GM12878 (cell line): ENCODE measurements around the gene THSD4. TPM values are rescaled to one million over a fixed set of nuclear protein-coding genes. Genes with fewer than 3 reads are reported as not detected.

Experiments used
- ATAC-seq: fragments of 200-7000 bp; cut with Tn5 transposase; 3 replicates; pipeline ENCODE4 v1.9.1; 2020; ENCODE audit warnings: mild to moderate bottlenecking, moderate library complexity
- BruUV-seq: library from RNA; stranded (reverse); fragments of 400-500 nt; replicated peaks from 2 replicates; lab custom pipeline; 2021; lab: Mats Ljungman, UMichigan
- CTCF ChIA-PET: fragments of 300-600 bp; sonication (Branson Sonifier 250); formaldehyde crosslinking; extraction: SDS; loops from one replicate; lab custom pipeline; 2021; ENCODE audit warnings: inconsistent platforms; lab: Yijun Ruan, JAX
- POLR2A ChIA-PET: fragments of 350-600 bp; formaldehyde crosslinking; extraction: SDS; loops from one replicate; lab custom pipeline; 2021; ENCODE audit warnings: inconsistent platforms; lab: Charles Lee
- RAD21 ChIA-PET: fragments of 300-600 bp; sonication (Branson Sonifier 250); formaldehyde crosslinking; loops from one replicate; lab custom pipeline; 2023; ENCODE audit warnings: antibody characterized with exemption; ENCODE audit not compliant: unreplicated experiment; lab: Charles Lee
- SMC1A ChIA-PET: fragments of 300-600 bp; sonication (Branson Sonifier 250); formaldehyde crosslinking; loops from one replicate; lab custom pipeline; 2023; ENCODE audit not compliant: unreplicated experiment, uncharacterized antibody; lab: Charles Lee
- DNase-seq: peaks from one replicate; pipeline ENCODE4 v3.0.0-alpha.2; 2011; ENCODE audit warnings: low read depth, low spot score
- FAIRE-seq: peaks from 3 replicates; lab custom pipeline; 2011; peaks lifted over from hg19 to GRCh38; lab: Jason Lieb, UNC
- H2AFZ ChIP-seq: 2 replicates; pipeline ENCODE4 v1.6.0; 2011; ENCODE audit warnings: low read depth, low read length, control low read depth; ENCODE audit not compliant: control insufficient read depth
- H3K27ac ChIP-seq: 2 replicates; pipeline ENCODE4 v1.5.1; 2011; ENCODE audit warnings: control low read depth; ENCODE audit not compliant: control insufficient read depth, insufficient read depth
- H3K27me3 ChIP-seq, 2 experiments: replicated peaks in 1 of 2; 2 replicates each; pipeline versions ENCODE4 v1.6.0 to v1.6.1; 2011; ENCODE audit warnings: low read length in 1 of 2; ENCODE audit not compliant: control insufficient read depth in 2 of 2, insufficient read depth in 2 of 2
- H3K36me3 ChIP-seq, 2 experiments: 2 replicates each; pipeline ENCODE4 v1.5.1; 2011; ENCODE audit warnings: low read length in 1 of 2; ENCODE audit not compliant: control insufficient read depth in 2 of 2, insufficient read depth in 2 of 2
- H3K4me1 ChIP-seq: 2 replicates; pipeline ENCODE4 v1.6.1; 2011; ENCODE audit warnings: mild to moderate bottlenecking, low read length, moderate library complexity, mixed read lengths; ENCODE audit not compliant: control insufficient read depth, insufficient read depth
- H3K4me2 ChIP-seq: 2 replicates; pipeline ENCODE4 v1.6.0; 2011; ENCODE audit warnings: control low read depth; ENCODE audit not compliant: control insufficient read depth, insufficient read depth
- H3K4me3 ChIP-seq: fragments of 200-600 bp; sonication (generic); 2 replicates; pipeline ENCODE4 v1.5.1; 2016
- H3K79me2 ChIP-seq: 2 replicates; pipeline ENCODE4 v1.6.0; 2011; ENCODE audit warnings: low read length; ENCODE audit not compliant: control insufficient read depth, insufficient read depth
- H3K9ac ChIP-seq: 2 replicates; pipeline ENCODE4 v1.8.0; 2011; ENCODE audit warnings: low read length, control low read depth, mixed read lengths; ENCODE audit not compliant: control insufficient read depth, insufficient read depth
- H3K9me3 ChIP-seq: replicated peaks from 3 replicates; pipeline ENCODE4 v1.5.1; 2011; ENCODE audit warnings: mild to moderate bottlenecking, low read length; ENCODE audit not compliant: control insufficient read depth, insufficient read depth
- H4K20me1 ChIP-seq: 2 replicates; pipeline ENCODE4 v1.6.0; 2011; ENCODE audit not compliant: control insufficient read depth, insufficient read depth
- ASH2L ChIP-seq: fragments of 300-600, 200-600 bp; sonication (generic); IDR thresholded peaks from 2 replicates; pipeline ENCODE4 v1.6.1; 2017; ENCODE audit warnings: low read depth, mild to moderate bottlenecking, borderline replicate concordance
- ATF3 ChIP-seq: IDR thresholded peaks from 2 replicates; pipeline ENCODE4 v1.6.1; 2011; ENCODE audit warnings: low read depth, mild to moderate bottlenecking, low read length, moderate library complexity, borderline replicate concordance; ENCODE audit errors: extremely low read depth
- E2F4 ChIP-seq: IDR thresholded peaks from 2 replicates; pipeline ENCODE4 v1.6.1; 2012; ENCODE audit warnings: low read depth, low read length, improper control_type of control experiment
- EZH2 ChIP-seq: IDR thresholded peaks from 2 replicates; pipeline ENCODE4 v1.6.1; 2012; ENCODE audit warnings: low read depth, mild to moderate bottlenecking, control low read depth, inconsistent platforms, low read length, borderline replicate concordance; ENCODE audit not compliant: control insufficient read depth
- IKZF2 ChIP-seq, 2 experiments: fragments of 450-650 bp; IDR thresholded peaks; 2 replicates each; pipeline ENCODE4 v1.6.1; 2017; ENCODE audit warnings: mild to moderate bottlenecking in 2 of 2, moderate library complexity in 2 of 2
- JUND ChIP-seq: IDR thresholded peaks from 2 replicates; pipeline ENCODE4 v1.6.1; 2012; ENCODE audit warnings: low read depth, mild to moderate bottlenecking, low read length, improper control_type of control experiment, moderate library complexity
- PAX8 ChIP-seq: fragments of 450-650 bp; IDR thresholded peaks from 2 replicates; pipeline ENCODE4 v1.6.1; 2017; ENCODE audit warnings: mild to moderate bottlenecking, moderate library complexity
- SIN3A ChIP-seq: IDR thresholded peaks from 2 replicates; pipeline ENCODE4 v1.6.1; 2012; ENCODE audit warnings: low read depth, low read length, improper control_type of control experiment
- SIX5 ChIP-seq: IDR thresholded peaks from 2 replicates; pipeline ENCODE4 v1.6.1; 2011; ENCODE audit warnings: mild to moderate bottlenecking, low read depth, low read length, moderate library complexity; ENCODE audit not compliant: severe bottlenecking
- STAT3 ChIP-seq: IDR thresholded peaks from 2 replicates; pipeline ENCODE4 v1.6.1; 2011; ENCODE audit warnings: low read depth, low read length, improper control_type of control experiment
- TCF3 ChIP-seq: IDR thresholded peaks from 2 replicates; pipeline ENCODE4 v1.6.1; 2012; ENCODE audit warnings: low read depth, mild to moderate bottlenecking, low read length, borderline replicate concordance; ENCODE audit not compliant: insufficient read depth
- ZNF217 ChIP-seq: fragments of 450-650 bp; IDR thresholded peaks from 2 replicates; pipeline ENCODE4 v1.6.1; 2017; ENCODE audit warnings: antibody characterized with exemption, mild to moderate bottlenecking
- ZSCAN29 ChIP-seq: fragments of 450-650 bp; IDR thresholded peaks from 2 replicates; pipeline ENCODE4 v1.6.1; 2017; ENCODE audit warnings: mild to moderate bottlenecking, moderate library complexity
- WGBS: methylation state at CpG from one replicate; pipeline ENCODE4 v1.1.6; 2016; ENCODE audit warnings: low lambda C conversion rate; ENCODE audit not compliant: insufficient replicate concordance, insufficient coverage; ENCODE audit errors: missing lambda C conversion rate; 5-methylcytosine and 5-hydroxymethylcytosine counted together
- in situ Hi-C: fragments of 300-500 bp; cut with MboI; formaldehyde crosslinking; loops from 9 replicates; pipeline ENCODE4 v1.14.3; 2018; ENCODE audit warnings: mixed read lengths
- intact Hi-C: fragments of 100-400 bp; cut with micrococcal nuclease; formaldehyde crosslinking; loops from one replicate; pipeline ENCODE4 v1.14.2; 2022; ENCODE audit not compliant: unreplicated experiment
- polyA plus RNA-seq, 11 experiments: library from polyadenylated mRNA; depleted of rRNA in 4 of 11; unstranded in 6 of 11; stranded (reverse) in 5 of 11; fragments of >200 nt; fragmentation: Nextera tagmentation in 4 of 11; fragmentation: Illumina TruSeq in 1 of 11; extraction: Ambion mirVana in 4 of 11; extraction: Trizol in 1 of 11; gene quantifications; 1 replicate in 1 of 11; 2 replicates in 10 of 11; pipeline versions ENCODE4 v1.2.1 to v1.2.3, GENCODE V29; 2011 to 2016; ENCODE audit warnings: inconsistent platforms in 2 of 11, missing spikeins in 2 of 11, low read depth in 1 of 11
- total RNA-seq, 4 experiments: library from RNA; depleted of rRNA in 3 of 4; stranded (reverse); fragments of >200 nt in 3 of 4; fragmentation: Illumina TruSeq in 1 of 4; extraction: Trizol in 1 of 4; gene quantifications; 2 replicates each; pipeline versions ENCODE4 v1.2.1 to v1.2.3, GENCODE V29; 2013 to 2021
- TF ChIP-seq, protein P1 (sequence below): fragments of 450-650 bp; IDR thresholded peaks from 2 replicates; pipeline ENCODE4 v1.6.1; 2017; ENCODE audit warnings: mild to moderate bottlenecking, moderate library complexity

The THSD4 gene
- total and polyA plus RNA-seq, 10 of the 15 experiments (the other 5 are each of a cell fraction or from before 2014, with no cell fraction given) = 0.04 to 0.13 (median 0.05) TPM; not detected in 7

DNA sequence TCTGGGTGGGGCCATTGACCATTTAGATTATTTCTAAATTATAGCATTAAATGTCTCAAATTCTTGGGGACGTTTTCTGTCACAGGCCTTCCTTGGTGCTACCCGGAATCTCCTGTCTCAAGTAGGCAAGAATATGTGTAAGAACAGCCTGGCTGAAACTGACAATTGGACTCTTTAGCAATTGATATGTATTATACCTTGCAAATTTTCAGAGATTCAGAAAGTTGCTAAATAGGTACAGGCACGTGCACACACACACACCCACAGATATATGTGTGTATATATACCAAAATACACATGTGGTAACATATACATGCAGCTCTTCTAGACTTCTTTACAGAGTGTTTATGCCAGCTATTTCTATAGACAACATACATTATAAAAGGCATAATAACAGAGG is 481.9 kb downstream of the THSD4 start:
- Histone ChIP-seq H3K27ac (no peak overlapping the region), H4K20me1 (no peaks in the 10 kb centered on the region), H3K4me3 (no peak overlapping the region), H3K4me1 (no peaks in the 10 kb centered on the region), H2AFZ (no peak overlapping the region), H3K9ac (no peak overlapping the region), H3K36me3 (no peaks in the 10 kb centered on the region), H3K4me2 (no peak overlapping the region), H3K27me3 (no peaks in the 10 kb centered on the region; a peak in 2 of 4 replicates), H3K9me3 (no peaks in the 10 kb centered on the region), H3K79me2 (no peaks in the 10 kb centered on the region)
- RAD21 ChIA-PET = no interaction called here
- BruUV-seq = no TSS peak
- TF ChIP-seq JUND = no peak
- no peak for TF ChIP-seq ASH2L
- no peak for TF ChIP-seq EZH2
- TF ChIP-seq, protein P1, sequence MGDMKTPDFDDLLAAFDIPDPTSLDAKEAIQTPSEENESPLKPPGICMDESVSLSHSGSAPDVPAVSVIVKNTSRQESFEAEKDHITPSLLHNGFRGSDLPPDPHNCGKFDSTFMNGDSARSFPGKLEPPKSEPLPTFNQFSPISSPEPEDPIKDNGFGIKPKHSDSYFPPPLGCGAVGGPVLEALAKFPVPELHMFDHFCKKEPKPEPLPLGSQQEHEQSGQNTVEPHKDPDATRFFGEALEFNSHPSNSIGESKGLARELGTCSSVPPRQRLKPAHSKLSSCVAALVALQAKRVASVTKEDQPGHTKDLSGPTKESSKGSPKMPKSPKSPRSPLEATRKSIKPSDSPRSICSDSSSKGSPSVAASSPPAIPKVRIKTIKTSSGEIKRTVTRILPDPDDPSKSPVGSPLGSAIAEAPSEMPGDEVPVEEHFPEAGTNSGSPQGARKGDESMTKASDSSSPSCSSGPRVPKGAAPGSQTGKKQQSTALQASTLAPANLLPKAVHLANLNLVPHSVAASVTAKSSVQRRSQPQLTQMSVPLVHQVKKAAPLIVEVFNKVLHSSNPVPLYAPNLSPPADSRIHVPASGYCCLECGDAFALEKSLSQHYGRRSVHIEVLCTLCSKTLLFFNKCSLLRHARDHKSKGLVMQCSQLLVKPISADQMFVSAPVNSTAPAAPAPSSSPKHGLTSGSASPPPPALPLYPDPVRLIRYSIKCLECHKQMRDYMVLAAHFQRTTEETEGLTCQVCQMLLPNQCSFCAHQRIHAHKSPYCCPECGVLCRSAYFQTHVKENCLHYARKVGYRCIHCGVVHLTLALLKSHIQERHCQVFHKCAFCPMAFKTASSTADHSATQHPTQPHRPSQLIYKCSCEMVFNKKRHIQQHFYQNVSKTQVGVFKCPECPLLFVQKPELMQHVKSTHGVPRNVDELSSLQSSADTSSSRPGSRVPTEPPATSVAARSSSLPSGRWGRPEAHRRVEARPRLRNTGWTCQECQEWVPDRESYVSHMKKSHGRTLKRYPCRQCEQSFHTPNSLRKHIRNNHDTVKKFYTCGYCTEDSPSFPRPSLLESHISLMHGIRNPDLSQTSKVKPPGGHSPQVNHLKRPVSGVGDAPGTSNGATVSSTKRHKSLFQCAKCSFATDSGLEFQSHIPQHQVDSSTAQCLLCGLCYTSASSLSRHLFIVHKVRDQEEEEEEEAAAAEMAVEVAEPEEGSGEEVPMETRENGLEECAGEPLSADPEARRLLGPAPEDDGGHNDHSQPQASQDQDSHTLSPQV = no peak
- TF ChIP-seq ATF3 = no peak
- no peak for TF ChIP-seq PAX8
- no peak for TF ChIP-seq SIX5
- TF ChIP-seq IKZF2 (IDR thresholded peaks at IDR 0.05) = no peak
- no peak for TF ChIP-seq ZNF217
- TF ChIP-seq E2F4 = no peak
- TF ChIP-seq SIN3A = no peak
- no peak for TF ChIP-seq ZSCAN29
- TF ChIP-seq STAT3 = no peak
- no peak for TF ChIP-seq TCF3
- no peak for FAIRE-seq
- no peak for DNase-seq
- CTCF ChIA-PET = interaction anchor here (1.0 kb wide), 1 partner anchor 157 kb away, joined by 3 read pairs; no protein-coding TSS in a partner anchor
- POLR2A ChIA-PET = no interaction called here
- no peak for ATAC-seq
- in situ Hi-C loops = no loop called here
- intact Hi-C loops = no loop called here
- SMC1A ChIA-PET = no interaction called here
- 11% methylated on average over 3 of the region's 3 CpGs for WGBS
